ENCODE results near the gene GRB10.
"Not testable (repeated sequence)": the region's sequence is repeated elsewhere in the genome, so short reads cannot be mapped to it uniquely, and the experiment has no call there.

The GRB10 gene

GRCh38 chr7:50558294-50559053 is 224.2 kb downstream of the GRB10 start:
- no peak overlapping the region for H3K4me3 ChIP-seq (ENCODE audit: low read depth, low read length)

- H3K4me3 ChIP-seq (ENCODE audit: low read depth, low read length): no peak overlapping the region
These were observed 225.6 kb downstream of the GRB10 start for GRCh38 chr7:50557099-50557498.

- H3K4me3 ChIP-seq (ENCODE audit: low read depth, low read length): no peak overlapping the region
These were observed 226.3 kb downstream of the GRB10 start for GRCh38 chr7:50556247-50556991.

GRCh38 chr7:50555594-50556140 is 227.0 kb downstream of the GRB10 start:
- H3K4me3 ChIP-seq (ENCODE audit: low read depth, low read length): no peak overlapping the region

- no peak overlapping the region for H3K4me3 ChIP-seq (ENCODE audit: low read depth, low read length)
These were observed 228.0 kb downstream of the GRB10 start for GRCh38 chr7:50554431-50555322.

GRCh38 chr7:50553973-50554372 is 228.7 kb downstream of the GRB10 start:
- no peak overlapping the region for H3K4me3 ChIP-seq (ENCODE audit: low read depth, low read length)

GRCh38 chr7:50552921-50553320 is 229.8 kb downstream of the GRB10 start:
- no peak overlapping the region for H3K4me3 ChIP-seq (ENCODE audit: low read depth, low read length)

GRCh38 chr7:50552139-50552538 is 230.6 kb downstream of the GRB10 start:
- no peak overlapping the region for H3K4me3 ChIP-seq (ENCODE audit: low read depth, low read length)

GRCh38 chr7:50545613-50546012 is 237.1 kb downstream of the GRB10 start:
- H3K4me3 ChIP-seq (ENCODE audit: low read depth, low read length): not testable (repeated sequence)

GRCh38 chr7:50544992-50545391 is 237.7 kb downstream of the GRB10 start:
- H3K4me3 ChIP-seq (ENCODE audit: low read depth, low read length): no peak overlapping the region

GRCh38 chr7:50543776-50544442 is 238.8 kb downstream of the GRB10 start:
- no peak overlapping the region for H3K4me3 ChIP-seq (ENCODE audit: low read depth, low read length)

- H3K4me3 ChIP-seq (ENCODE audit: low read depth, low read length): no peak overlapping the region
These were observed 240.6 kb downstream of the GRB10 start for GRCh38 chr7:50542132-50542531.

- no peak overlapping the region for H3K4me3 ChIP-seq (ENCODE audit: low read depth, low read length)
These were observed 241.7 kb downstream of the GRB10 start for GRCh38 chr7:50540785-50541579.

All from iPS-11a (cell line).